HepG2 (cell line): ENCODE data around the gene RGL1. TPM values are rescaled to one million over a fixed set of nuclear protein-coding genes. Genes with fewer than 3 reads are reported as not detected.

Experiments used
- ATAC-seq: fragments of 200-7000 bp; cut with Tn5 transposase; 3 replicates; pipeline ENCODE4 v1.9.1; 2020; ENCODE audit warnings: mild to moderate bottlenecking, moderate library complexity
- BruUV-seq: library from RNA; stranded (reverse); fragments of 400-500 nt; replicated peaks from 2 replicates; lab custom pipeline; 2021; lab: Mats Ljungman, UMichigan
- CTCF ChIA-PET: fragments of 300-600 bp; formaldehyde crosslinking; extraction: SDS; loops from one replicate; lab custom pipeline; 2021; ENCODE audit warnings: low total read pairs, inconsistent platforms, low intra/inter-chr PET ratio; lab: Yijun Ruan, JAX
- POLR2A ChIA-PET: fragments of 350-600 bp; sonication (Branson Sonifier 250); formaldehyde crosslinking; loops from one replicate; lab custom pipeline; 2020; ENCODE audit warnings: antibody characterized with exemption, inconsistent platforms; lab: Yijun Ruan, JAX
- DNase-seq: peaks from one replicate; pipeline ENCODE4 v3.0.0-alpha.2; 2015; ENCODE audit warnings: low spot score
- FAIRE-seq: peaks from 3 replicates; lab custom pipeline; 2011; peaks lifted over from hg19 to GRCh38; lab: Jason Lieb, UNC
- H2AFZ ChIP-seq: one replicate; pipeline ENCODE4 v1.6.1; 2011; ENCODE audit warnings: low read length, inconsistent platforms
- H3K27ac ChIP-seq: fragments of 300-600 bp; 3 replicates; pipeline ENCODE4 v1.8.0; 2011; ENCODE audit warnings: mixed run types, mild to moderate bottlenecking, mixed read lengths, low read length, inconsistent platforms; ENCODE audit not compliant: insufficient read depth; ENCODE audit errors: extremely low read length
- H3K27me3 ChIP-seq, 2 experiments: fragments of 200-600 bp in 1 of 2; 2 replicates in 1 of 2; 3 replicates in 1 of 2; pipeline versions ENCODE4 v1.6.0 to v1.8.0; 2011; ENCODE audit warnings: low read length in 2 of 2, mild to moderate bottlenecking in 2 of 2, moderate library complexity in 2 of 2, inconsistent platforms in 1 of 2; ENCODE audit not compliant: insufficient read depth in 2 of 2, control insufficient read depth in 1 of 2
- H3K36me3 ChIP-seq, 2 experiments: fragments of 200-600 bp in 1 of 2; replicated peaks in 1 of 2; 2 replicates in 1 of 2; 3 replicates in 1 of 2; pipeline versions ENCODE4 v1.5.1 to v1.8.0; 2011; ENCODE audit warnings: low read length in 2 of 2, inconsistent platforms in 1 of 2; ENCODE audit not compliant: insufficient read depth in 2 of 2, control insufficient read depth in 1 of 2
- H3K4me1 ChIP-seq: 2 replicates; pipeline ENCODE4 v1.5.1; 2012; ENCODE audit warnings: low read length, inconsistent platforms; ENCODE audit not compliant: insufficient read depth
- H3K4me2 ChIP-seq: 2 replicates; pipeline ENCODE4 v1.6.0; 2011; ENCODE audit warnings: low read depth, low read length, inconsistent platforms
- H3K4me3 ChIP-seq, 3 experiments: fragments of 200-600 bp in 1 of 3; sonication (generic), shearing (Covaris generic) in 1 of 3; replicated peaks in 1 of 3; 2 replicates each; pipeline ENCODE4 v1.5.1; 2011 to 2016; ENCODE audit warnings: low read length in 3 of 3, inconsistent platforms in 2 of 3, low read depth in 2 of 3, mild to moderate bottlenecking in 2 of 3, control low read depth in 1 of 3, mixed read lengths in 1 of 3; ENCODE audit not compliant: insufficient read depth in 1 of 3
- H3K79me2 ChIP-seq: one replicate; pipeline ENCODE4 v1.6.1; 2011; ENCODE audit warnings: low read length, inconsistent platforms; ENCODE audit not compliant: insufficient read depth
- H3K9ac ChIP-seq: 2 replicates; pipeline ENCODE4 v1.6.0; 2011; ENCODE audit warnings: mild to moderate bottlenecking, low read depth, low read length, inconsistent platforms; ENCODE audit not compliant: insufficient read depth
- H3K9me3 ChIP-seq: 2 replicates; pipeline ENCODE4 v1.5.1; 2012; ENCODE audit warnings: mild to moderate bottlenecking, low read length
- H4K20me1 ChIP-seq: 2 replicates; pipeline ENCODE4 v1.6.0; 2011; ENCODE audit warnings: inconsistent platforms, mild to moderate bottlenecking, low read length, moderate library complexity; ENCODE audit not compliant: insufficient read depth
- ATF3 ChIP-seq: sonication (generic); formaldehyde crosslinking; IDR thresholded peaks from 2 replicates; pipeline ENCODE4 v1.4.0; 2020; ENCODE audit warnings: missing genetic modification reagents
- ATF7 ChIP-seq, 2 experiments: fragments of 450-650 bp in 1 of 2; sonication (generic) in 1 of 2; formaldehyde crosslinking in 1 of 2; IDR thresholded peaks; 2 replicates each; pipeline versions ENCODE4 v1.4.0 to v1.6.1; 2016 to 2020; ENCODE audit warnings: antibody characterized with exemption in 1 of 2, mild to moderate bottlenecking in 1 of 2, missing genetic modification reagents in 1 of 2
- EEA1 ChIP-seq: sonication (generic); formaldehyde crosslinking; IDR thresholded peaks from 2 replicates; pipeline ENCODE4 v1.5.1; 2020; ENCODE audit warnings: mild to moderate bottlenecking, missing genetic modification reagents, borderline replicate concordance
- KLF6 ChIP-seq: IDR thresholded peaks from 2 replicates; pipeline ENCODE4 v1.8.0; 2016; ENCODE audit warnings: missing biosample characterization, missing genetic modification reagents
- MTF1 ChIP-seq: sonication (generic); formaldehyde crosslinking; IDR thresholded peaks from 2 replicates; pipeline ENCODE4 v1.5.0; 2020; ENCODE audit warnings: missing genetic modification reagents
- NFAT5 ChIP-seq: sonication (generic); formaldehyde crosslinking; IDR thresholded peaks from 2 replicates; pipeline ENCODE4 v1.4.0; 2020; ENCODE audit warnings: missing genetic modification reagents
- ZNF121 ChIP-seq: sonication (generic); formaldehyde crosslinking; IDR thresholded peaks from 2 replicates; pipeline ENCODE4 v1.5.0; 2020; ENCODE audit warnings: mild to moderate bottlenecking, missing genetic modification reagents
- ZNF558 ChIP-seq: sonication (generic); formaldehyde crosslinking; IDR thresholded peaks from 2 replicates; pipeline ENCODE4 v1.9.0; 2022; ENCODE audit warnings: mild to moderate bottlenecking, missing genetic modification reagents, borderline replicate concordance
- ZNF777 ChIP-seq: sonication (generic); formaldehyde crosslinking; IDR thresholded peaks from 2 replicates; pipeline ENCODE4 v1.4.0; 2020; ENCODE audit warnings: missing genetic modification reagents
- WGBS: methylation state at CpG from one replicate; pipeline ENCODE4 v1.1.6; 2017; ENCODE audit warnings: low lambda C conversion rate; 5-methylcytosine and 5-hydroxymethylcytosine counted together
- in situ Hi-C: cut with HindIII; loops from 2 replicates; pipeline ENCODE4 v1.10.0; 2017; ENCODE audit warnings: low pct_unique_long_range_greater_than_20kb; ENCODE audit not compliant: extremely low pct_ligation_motif_present
- intact Hi-C: fragments of 100-400 bp; cut with micrococcal nuclease; formaldehyde crosslinking; loops from one replicate; pipeline ENCODE4 v1.10.0; 2022; ENCODE audit not compliant: unreplicated experiment
- polyA plus RNA-seq, 8 experiments: library from polyadenylated mRNA; depleted of rRNA in 3 of 8; stranded (reverse) in 7 of 8; unstranded in 1 of 8; fragments of >200 nt; fragmentation: Illumina TruSeq in 4 of 8; extraction: Trizol in 4 of 8; gene quantifications; 2 replicates each; pipeline versions ENCODE4 v1.2.1 to v1.2.3, GENCODE V29; 2011 to 2016; ENCODE audit warnings: low read depth in 4 of 8, missing spikeins in 1 of 8, mixed read lengths in 1 of 8; ENCODE audit not compliant: insufficient read depth in 1 of 8
- total RNA-seq, 5 experiments: library from RNA; depleted of rRNA; stranded (reverse); fragments of >200 nt; fragmentation: Illumina TruSeq; extraction: Trizol; gene quantifications; 2 replicates each; pipeline ENCODE4 v1.2.3, GENCODE V29; 2016; ENCODE audit warnings: low read depth in 1 of 5
- TF ChIP-seq, protein P1 (sequence below): sonication (generic); formaldehyde crosslinking; IDR thresholded peaks from 2 replicates; pipeline ENCODE4 v1.8.1; 2022; ENCODE audit warnings: low read depth, mild to moderate bottlenecking, missing genetic modification reagents
- TF ChIP-seq, protein P2 (sequence below): IDR thresholded peaks from 2 replicates; pipeline ENCODE4 v1.6.1; 2016; ENCODE audit warnings: missing genetic modification reagents, missing compliant biosample characterization
- TF ChIP-seq, protein P3 (sequence below): IDR thresholded peaks from 2 replicates; pipeline ENCODE4 v1.6.1; 2016; ENCODE audit warnings: low read depth

RGL1 gene
- total and polyA plus RNA-seq, 2 of the 13 experiments (the other 11 are each of a cell fraction or from before 2014, with no cell fraction given), result 3.5 to 4.7 TPM

DNA sequence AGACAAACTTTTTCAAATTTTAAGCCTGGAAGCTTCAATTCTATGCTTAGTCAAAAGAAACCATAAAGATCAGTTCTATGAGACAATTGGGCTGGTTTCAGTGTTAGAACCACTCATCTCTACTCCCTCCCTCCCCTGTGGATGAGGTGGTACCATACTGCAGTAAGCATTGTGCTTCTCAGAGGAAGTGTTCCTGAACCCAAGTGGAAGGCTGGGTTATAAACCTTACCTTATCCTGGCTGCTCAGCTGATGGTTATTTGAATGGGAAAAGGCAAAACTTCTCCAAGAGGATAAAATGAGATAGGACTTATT lies 34.1 kb upstream of the RGL1 start (continued):
- TF ChIP-seq, protein P1, sequence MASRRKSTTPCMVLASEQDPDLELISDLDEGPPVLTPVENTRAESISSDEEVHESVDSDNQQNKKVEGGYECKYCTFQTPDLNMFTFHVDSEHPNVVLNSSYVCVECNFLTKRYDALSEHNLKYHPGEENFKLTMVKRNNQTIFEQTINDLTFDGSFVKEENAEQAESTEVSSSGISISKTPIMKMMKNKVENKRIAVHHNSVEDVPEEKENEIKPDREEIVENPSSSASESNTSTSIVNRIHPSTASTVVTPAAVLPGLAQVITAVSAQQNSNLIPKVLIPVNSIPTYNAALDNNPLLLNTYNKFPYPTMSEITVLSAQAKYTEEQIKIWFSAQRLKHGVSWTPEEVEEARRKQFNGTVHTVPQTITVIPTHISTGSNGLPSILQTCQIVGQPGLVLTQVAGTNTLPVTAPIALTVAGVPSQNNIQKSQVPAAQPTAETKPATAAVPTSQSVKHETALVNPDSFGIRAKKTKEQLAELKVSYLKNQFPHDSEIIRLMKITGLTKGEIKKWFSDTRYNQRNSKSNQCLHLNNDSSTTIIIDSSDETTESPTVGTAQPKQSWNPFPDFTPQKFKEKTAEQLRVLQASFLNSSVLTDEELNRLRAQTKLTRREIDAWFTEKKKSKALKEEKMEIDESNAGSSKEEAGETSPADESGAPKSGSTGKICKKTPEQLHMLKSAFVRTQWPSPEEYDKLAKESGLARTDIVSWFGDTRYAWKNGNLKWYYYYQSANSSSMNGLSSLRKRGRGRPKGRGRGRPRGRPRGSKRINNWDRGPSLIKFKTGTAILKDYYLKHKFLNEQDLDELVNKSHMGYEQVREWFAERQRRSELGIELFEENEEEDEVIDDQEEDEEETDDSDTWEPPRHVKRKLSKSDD (CRISPR knock-in tag), result no peak
- TF ChIP-seq ATF7 (IDR thresholded peaks at IDR 0.05) (no peak), ATF7 (CRISPR knock-in tag; IDR thresholded peaks at IDR 0.05) (no peak), MTF1 (CRISPR knock-in tag) (no peak), KLF6 (CRISPR knock-in tag) (no peak)

- Histone ChIP-seq H3K36me3 (no peaks in the 10 kb centered on the region; a peak in 1 of 5 replicates), H3K4me2 (no peak overlapping the region), H3K4me1 (no peaks in the 10 kb centered on the region), H3K79me2 (no peaks in the 10 kb centered on the region), H3K27ac (no peak overlapping the region), H3K4me3 (no peak overlapping the region), H3K27me3 (no peaks in the 10 kb centered on the region), H3K9ac (no peak overlapping the region), H3K9me3 (peaks cover 18% of the 10 kb centered on the region; the same call in 1 of the 2 replicates), H4K20me1 (no peaks in the 10 kb centered on the region), H2AFZ (no peak overlapping the region)
- in situ Hi-C loops, result no loop called here
- DNase-seq (no peak), ATAC-seq (no peak), FAIRE-seq (no peak)
- ChIA-PET POLR2A (no interaction called here), CTCF (no interaction called here)
- intact Hi-C loops, result no loop called here
- WGBS, result 92% methylated on average over 3 of the region's 3 CpGs
- BruUV-seq, result no TSS peak
- TF ChIP-seq NFAT5, result no peak
- TF ChIP-seq ZNF777 (CRISPR knock-in tag), result no peak
- no peak for TF ChIP-seq ZNF558
- no peak for TF ChIP-seq EEA1 (CRISPR knock-in tag)
- TF ChIP-seq, protein P2, sequence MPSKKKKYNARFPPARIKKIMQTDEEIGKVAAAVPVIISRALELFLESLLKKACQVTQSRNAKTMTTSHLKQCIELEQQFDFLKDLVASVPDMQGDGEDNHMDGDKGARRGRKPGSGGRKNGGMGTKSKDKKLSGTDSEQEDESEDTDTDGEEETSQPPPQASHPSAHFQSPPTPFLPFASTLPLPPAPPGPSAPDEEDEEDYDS (CRISPR knock-in tag), result no peak
- TF ChIP-seq ZNF121, result no peak
- TF ChIP-seq, protein P3, sequence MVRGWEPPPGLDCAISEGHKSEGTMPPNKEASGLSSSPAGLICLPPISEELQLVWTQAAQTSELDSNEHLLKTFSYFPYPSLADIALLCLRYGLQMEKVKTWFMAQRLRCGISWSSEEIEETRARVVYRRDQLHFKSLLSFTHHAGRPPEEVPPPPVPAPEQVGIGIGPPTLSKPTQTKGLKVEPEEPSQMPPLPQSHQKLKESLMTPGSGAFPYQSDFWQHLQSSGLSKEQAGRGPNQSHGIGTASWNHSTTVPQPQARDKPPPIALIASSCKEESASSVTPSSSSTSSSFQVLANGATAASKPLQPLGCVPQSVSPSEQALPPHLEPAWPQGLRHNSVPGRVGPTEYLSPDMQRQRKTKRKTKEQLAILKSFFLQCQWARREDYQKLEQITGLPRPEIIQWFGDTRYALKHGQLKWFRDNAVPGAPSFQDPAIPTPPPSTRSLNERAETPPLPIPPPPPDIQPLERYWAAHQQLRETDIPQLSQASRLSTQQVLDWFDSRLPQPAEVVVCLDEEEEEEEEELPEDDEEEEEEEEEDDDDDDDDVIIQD (CRISPR knock-in tag), result no peak
- TF ChIP-seq ATF3 (CRISPR knock-in tag), result no peak
These were observed 31.2 kb upstream of the RGL1 start for GRCh38 chr1:183773482-183774274.
